HEK293 (cell line): ENCODE measurements around the gene AMMECR1L.

Experiments
- CTCF ChIA-PET: fragments of 350-600 bp; formaldehyde crosslinking; extraction: SDS; loops from one replicate; lab custom pipeline; 2021; ENCODE audit warnings: antibody characterized with exemption; lab: Yijun Ruan, JAX
- POLR2A ChIA-PET: fragments of 300-600 bp; formaldehyde crosslinking; extraction: SDS; loops from one replicate; lab custom pipeline; 2020; ENCODE audit warnings: antibody characterized with exemption, inconsistent platforms; lab: Yijun Ruan, JAX
- H3K27ac ChIP-seq: fragments of 200-500 bp; sonication (Bioruptor generic); 2 replicates; pipeline ENCODE4 v1.5.1; 2014; ENCODE audit warnings: low read depth, low read length, control low read depth, inconsistent platforms; ENCODE audit errors: extremely low read depth
- H3K36me3 ChIP-seq, 2 experiments: fragments of 200-500 bp in 1 of 2; sonication (Bioruptor generic) in 1 of 2; 1 replicate in 1 of 2; 2 replicates in 1 of 2; pipeline ENCODE4 v1.5.1; 2014 to 2017; ENCODE audit warnings: inconsistent platforms in 2 of 2, low read length in 2 of 2; ENCODE audit not compliant: control insufficient read depth in 2 of 2, insufficient read depth in 1 of 2
- H3K4me1 ChIP-seq: fragments of 200-500 bp; sonication (Bioruptor generic); 2 replicates; pipeline ENCODE4 v1.5.1; 2014; ENCODE audit warnings: mild to moderate bottlenecking, low read length, inconsistent platforms; ENCODE audit not compliant: control insufficient read depth, insufficient read depth
- H3K4me3 ChIP-seq: 2 replicates; pipeline ENCODE4 v1.5.1; 2011; ENCODE audit warnings: low read depth, mild to moderate bottlenecking, control low read depth, low read length, moderate library complexity
- H3K9me3 ChIP-seq: fragments of 200-500 bp; sonication (Bioruptor generic); 2 replicates; pipeline ENCODE4 v1.5.1; 2014; ENCODE audit warnings: low read depth, low read length, inconsistent platforms; ENCODE audit not compliant: control insufficient read depth, insufficient read depth
- BCL11B ChIP-seq: fragments of 450-650 bp; formaldehyde crosslinking; IDR thresholded peaks from 2 replicates; pipeline ENCODE4 v1.5.1; 2016; ENCODE audit warnings: low read depth, missing biosample characterization, missing genetic modification characterization
- GLIS2 ChIP-seq: fragments of 450-650 bp; formaldehyde crosslinking; IDR thresholded peaks from 2 replicates; pipeline ENCODE4 v1.5.1; 2016; ENCODE audit warnings: missing biosample characterization, missing genetic modification characterization
- HOXA7 ChIP-seq: sonication (generic); formaldehyde crosslinking; IDR thresholded peaks from 2 replicates; pipeline ENCODE4 v1.8.1; 2022; ENCODE audit warnings: missing genetic modification reagents, borderline replicate concordance
- KLF16 ChIP-seq: fragments of 450-650 bp; formaldehyde crosslinking; IDR thresholded peaks from 2 replicates; pipeline ENCODE4 v1.5.1; 2017; ENCODE audit warnings: missing biosample characterization, missing genetic modification characterization
- MZF1 ChIP-seq: fragments of 450-650 bp; formaldehyde crosslinking; IDR thresholded peaks from 2 replicates; pipeline ENCODE4 v1.5.1; 2017; ENCODE audit warnings: missing biosample characterization, missing genetic modification characterization, borderline replicate concordance
- SETDB1 ChIP-seq: IDR thresholded peaks from one replicate; pipeline ENCODE4 v1.6.1; 2017; ENCODE audit warnings: mild to moderate bottlenecking, low read length, moderate library complexity, mixed read lengths; ENCODE audit not compliant: insufficient read length
- TRIM28 ChIP-seq: IDR thresholded peaks from 2 replicates; pipeline ENCODE4 v1.6.1; 2011; ENCODE audit warnings: low read length, control low read depth, borderline replicate concordance
- ZBTB1 ChIP-seq: fragments of 450-650 bp; formaldehyde crosslinking; IDR thresholded peaks from 2 replicates; pipeline ENCODE4 v1.5.1; 2016; ENCODE audit warnings: missing biosample characterization, missing genetic modification characterization
- ZBTB44 ChIP-seq: fragments of 450-650 bp; IDR thresholded peaks from 2 replicates; pipeline ENCODE4 v1.5.1; 2018; ENCODE audit warnings: missing biosample characterization, mild to moderate bottlenecking, missing genetic modification characterization
- ZFP69B ChIP-seq: fragments of 450-650 bp; formaldehyde crosslinking; IDR thresholded peaks from 2 replicates; pipeline ENCODE4 v1.5.1; 2016; ENCODE audit warnings: missing biosample characterization, missing genetic modification characterization
- ZIC2 ChIP-seq: fragments of 450-650 bp; formaldehyde crosslinking; IDR thresholded peaks from 2 replicates; pipeline ENCODE4 v1.5.1; 2016; ENCODE audit warnings: missing biosample characterization, missing genetic modification characterization
- ZNF146 ChIP-seq: fragments of 450-650 bp; formaldehyde crosslinking; IDR thresholded peaks from 2 replicates; pipeline ENCODE4 v1.5.1; 2016; ENCODE audit warnings: missing biosample characterization, missing genetic modification characterization
- ZNF157 ChIP-seq: fragments of 450-650 bp; formaldehyde crosslinking; IDR thresholded peaks from 2 replicates; pipeline ENCODE4 v1.5.1; 2016; ENCODE audit warnings: missing biosample characterization, missing genetic modification characterization
- ZNF302 ChIP-seq: fragments of 450-650 bp; formaldehyde crosslinking; IDR thresholded peaks from 2 replicates; pipeline ENCODE4 v1.5.1; 2016; ENCODE audit warnings: missing biosample characterization, missing genetic modification characterization, low read depth
- ZNF341 ChIP-seq: fragments of 450-650 bp; formaldehyde crosslinking; IDR thresholded peaks from 2 replicates; pipeline ENCODE4; 2016; ENCODE audit warnings: low read depth, missing biosample characterization, missing genetic modification characterization
- ZNF350 ChIP-seq: fragments of 450-650 bp; formaldehyde crosslinking; IDR thresholded peaks from 2 replicates; pipeline ENCODE4 v1.5.0; 2017; ENCODE audit warnings: missing biosample characterization, mild to moderate bottlenecking, missing genetic modification characterization
- ZNF426 ChIP-seq: fragments of 450-650 bp; formaldehyde crosslinking; IDR thresholded peaks from 2 replicates; pipeline ENCODE4 v1.5.1; 2017; ENCODE audit warnings: missing biosample characterization, missing genetic modification characterization, mild to moderate bottlenecking, inconsistent platforms, moderate library complexity
- ZNF488 ChIP-seq: fragments of 450-650 bp; formaldehyde crosslinking; IDR thresholded peaks from 2 replicates; pipeline ENCODE4 v1.5.1; 2016; ENCODE audit warnings: missing biosample characterization, missing genetic modification characterization
- ZNF510 ChIP-seq: fragments of 450-650 bp; formaldehyde crosslinking; IDR thresholded peaks from 2 replicates; pipeline ENCODE4 v1.5.1; 2018; ENCODE audit warnings: mild to moderate bottlenecking, missing genetic modification characterization, missing biosample characterization; ENCODE audit not compliant: insufficient replicate concordance
- ZNF571 ChIP-seq: fragments of 450-650 bp; formaldehyde crosslinking; IDR thresholded peaks from 2 replicates; pipeline ENCODE4 v1.5.0; 2017; ENCODE audit warnings: missing biosample characterization, missing genetic modification characterization
- ZNF645 ChIP-seq: fragments of 450-650 bp; formaldehyde crosslinking; IDR thresholded peaks from 2 replicates; pipeline ENCODE4; 2016; ENCODE audit warnings: missing biosample characterization, missing genetic modification characterization
- ZNF677 ChIP-seq: fragments of 450-650 bp; IDR thresholded peaks from 2 replicates; pipeline ENCODE4 v1.5.0; 2018; ENCODE audit warnings: missing biosample characterization, mild to moderate bottlenecking, missing genetic modification characterization, moderate library complexity
- ZNF747 ChIP-seq: fragments of 450-650 bp; formaldehyde crosslinking; IDR thresholded peaks from 2 replicates; pipeline ENCODE4 v1.5.1; 2016; ENCODE audit warnings: missing biosample characterization, missing genetic modification characterization
- ZNF777 ChIP-seq: fragments of 450-650 bp; formaldehyde crosslinking; IDR thresholded peaks from 2 replicates; pipeline ENCODE4 v1.5.1; 2017; ENCODE audit warnings: missing biosample characterization, missing genetic modification characterization, borderline replicate concordance

The AMMECR1L gene

DNA sequence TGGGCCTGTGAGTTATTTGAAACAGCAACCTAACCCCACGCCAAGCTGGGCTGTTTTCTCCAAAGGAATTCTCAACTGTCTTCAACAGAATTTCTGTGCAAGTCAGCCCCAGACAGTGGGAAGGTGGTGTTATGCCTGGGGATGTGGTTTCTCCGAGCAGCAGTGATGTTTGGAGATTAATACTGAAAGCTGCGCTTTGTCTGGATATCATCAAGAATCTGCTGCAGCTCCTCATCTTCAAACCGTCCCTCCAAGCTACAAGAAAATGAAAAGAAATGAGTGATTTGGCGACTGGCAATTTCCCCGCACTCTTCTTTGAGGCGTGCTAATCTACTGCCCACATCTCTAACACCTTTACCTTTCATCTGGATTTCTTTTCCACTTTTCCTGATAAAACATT lies 37.8 kb downstream of the AMMECR1L start:
- ChIA-PET POLR2A (no interaction called here), CTCF (no interaction called here)
- no peak for TF ChIP-seq ZNF146 (tag by site-specific recombination)
- no peak for TF ChIP-seq ZNF488
- no peak for TF ChIP-seq ZNF510
- no peak for TF ChIP-seq ZNF777 (tag by site-specific recombination)
- TF ChIP-seq ZNF677 = no peak
- no peak for TF ChIP-seq ZFP69B
- TF ChIP-seq ZBTB1 (tag by site-specific recombination) = no peak
- no peak overlapping the region for H3K4me3 ChIP-seq
- H3K9me3 ChIP-seq = no peaks in the 10 kb centered on the region
- peaks cover 78 to 85% of the 10 kb centered on the region in 2 experiments for H3K36me3 ChIP-seq
- H3K27ac ChIP-seq = no peak overlapping the region
- H3K4me1 ChIP-seq = no peaks in the 10 kb centered on the region

GRCh38 chr2:127844973-127845372 lies 40.8 kb downstream of the AMMECR1L start:
- H3K4me3 ChIP-seq = no peak overlapping the region
- H3K27ac ChIP-seq = no peak overlapping the region
- no peaks in the 10 kb centered on the region for H3K9me3 ChIP-seq
- no peaks in the 10 kb centered on the region for H3K4me1 ChIP-seq
- no peak for TF ChIP-seq ZNF341 (tag by site-specific recombination)
- TF ChIP-seq ZBTB44 (tag by site-specific recombination) = no peak
- TF ChIP-seq ZNF302 = no peak
- no peak for TF ChIP-seq BCL11B (tag by site-specific recombination)
- no peak for TF ChIP-seq ZNF747 (tag by site-specific recombination)
- TF ChIP-seq ZNF571 (tag by site-specific recombination) = no peak
- no peak for TF ChIP-seq ZNF645 (tag by site-specific recombination)
- TF ChIP-seq GLIS2 (tag by site-specific recombination) = no peak
- TF ChIP-seq ZNF426 (tag by site-specific recombination) = no peak
- TF ChIP-seq ZIC2 = no peak
- TF ChIP-seq MZF1 (tag by site-specific recombination) = no peak
- TF ChIP-seq SETDB1 = no peak
- TF ChIP-seq TRIM28 = no peak
- no peak for TF ChIP-seq ZNF157 (tag by site-specific recombination)
- no peak for TF ChIP-seq ZNF677
- H3K36me3 ChIP-seq = peaks cover 49 to 56% of the 10 kb centered on the region in 2 experiments
- POLR2A ChIA-PET = interaction anchor here (0.6 to 1.1 kb wide), 2 partner anchors 8 to 21 kb away, joined by 4 to 5 read pairs; no protein-coding TSS in a partner anchor
- CTCF ChIA-PET = no interaction called here

DNA sequence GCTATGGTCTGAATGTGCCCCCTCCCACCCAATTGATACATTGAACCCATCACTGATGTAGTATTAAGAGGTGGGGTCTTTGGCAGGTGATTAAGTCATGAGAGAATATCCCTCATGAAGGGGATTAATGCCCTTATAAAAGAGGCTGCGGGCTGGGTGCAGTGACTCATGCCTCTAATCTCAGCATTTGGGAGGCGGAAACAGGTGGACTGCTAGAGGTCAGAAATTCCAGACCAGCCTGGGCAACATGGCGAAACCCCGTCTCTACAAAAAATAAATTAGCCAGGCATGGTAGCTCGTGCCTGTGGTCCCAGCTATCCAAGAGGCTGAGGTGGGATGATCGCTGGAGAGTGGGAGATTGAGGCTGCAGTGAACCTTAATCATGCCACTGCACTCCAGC lies 42.1 kb downstream of the AMMECR1L start:
- CTCF ChIA-PET = no interaction called here
- Histone ChIP-seq H3K36me3 (peaks cover 38 to 43% of the 10 kb centered on the region in 2 experiments), H3K4me3 (no peak overlapping the region), H3K4me1 (no peaks in the 10 kb centered on the region), H3K27ac (no peak overlapping the region), H3K9me3 (no peaks in the 10 kb centered on the region)
- TF ChIP-seq HOXA7 (CRISPR knock-in tag) (no peak), KLF16 (tag by site-specific recombination) (no peak), ZNF350 (tag by site-specific recombination) (no peak)
- POLR2A ChIA-PET = interaction anchor here (1.1 kb wide), 1 partner anchor 9 kb away, joined by 4 read pairs; no protein-coding TSS in a partner anchor
